ENCODE results near the gene ZNF135.

ZNF135 gene

DNA sequence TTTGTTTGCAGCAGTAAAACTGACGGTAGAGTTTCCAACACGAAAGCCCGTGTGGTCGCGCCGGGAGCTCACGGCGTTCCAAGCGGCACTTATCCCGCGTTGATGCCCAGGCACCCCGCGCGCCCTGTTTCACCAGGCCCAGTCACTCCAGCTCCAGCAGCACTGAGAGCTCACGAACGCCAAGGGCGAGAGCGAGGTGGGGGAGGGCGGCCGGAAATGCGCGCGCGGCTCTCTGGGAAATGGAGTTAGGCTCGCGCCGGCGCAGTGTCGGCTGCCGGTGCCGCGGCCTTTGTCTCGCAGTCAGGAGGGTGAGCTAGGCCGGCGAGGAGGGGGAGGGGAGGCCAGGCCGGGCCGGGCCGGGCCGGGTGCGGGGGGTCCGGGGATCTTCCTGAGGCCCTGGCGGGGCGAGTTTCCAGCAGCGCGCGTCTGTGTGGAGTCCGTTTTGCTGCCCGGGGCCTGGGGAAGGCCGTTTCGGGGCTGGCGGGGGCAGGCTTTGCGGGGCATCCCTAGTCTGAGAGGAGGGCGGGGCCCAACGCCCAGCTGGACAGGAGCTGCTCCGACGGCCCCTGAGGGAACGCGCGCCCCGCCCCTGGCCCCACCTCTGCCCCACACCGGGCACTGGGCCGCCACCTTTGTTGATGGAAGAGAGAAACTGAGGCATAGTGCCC, at the start of gene ZNF135:
ZNF135 (plus strand) TSS at position 280 of the 668 bp plus-strand sequence. CDS start 721 bp downstream, outside the sequence.
- peak; percentile 11 for DNase-seq

- no peak for DNase-seq
Measured at GRCh38 chr19:58009301-58009665, 49.8 kb upstream of the ZNF135 start.

DNA sequence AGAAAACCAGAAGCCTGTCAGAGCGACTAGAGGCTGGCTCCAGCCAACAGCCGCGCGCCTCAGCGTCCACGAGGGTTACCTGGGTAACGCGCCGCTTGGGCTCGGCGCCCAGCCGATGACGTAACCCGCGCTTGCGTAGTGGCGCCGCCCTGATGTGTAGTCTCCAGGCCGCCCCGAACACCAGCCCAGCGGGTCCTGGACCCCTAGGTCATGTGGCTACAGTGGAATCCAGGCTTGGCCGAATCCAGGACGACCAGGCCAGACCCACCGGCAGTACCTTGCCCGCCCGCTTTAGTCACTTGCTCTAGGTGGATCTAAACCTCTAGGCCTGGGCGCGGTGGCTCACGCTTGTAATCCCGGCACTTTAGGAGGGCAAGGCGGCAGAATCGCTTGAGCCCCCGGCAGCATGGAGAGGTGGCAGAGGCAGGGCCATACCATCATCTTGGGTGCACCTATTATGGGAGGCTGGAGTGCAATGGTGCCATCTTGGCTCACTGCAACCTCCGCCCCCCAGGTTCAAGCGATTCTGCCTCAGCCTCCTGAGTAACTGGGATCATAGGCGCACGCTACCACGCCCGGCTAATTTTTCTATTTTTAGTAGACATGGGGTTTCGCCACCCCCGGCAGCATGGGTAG, 49.3 kb upstream of the ZNF135 start:
- peak; percentile 56 for DNase-seq

DNA sequence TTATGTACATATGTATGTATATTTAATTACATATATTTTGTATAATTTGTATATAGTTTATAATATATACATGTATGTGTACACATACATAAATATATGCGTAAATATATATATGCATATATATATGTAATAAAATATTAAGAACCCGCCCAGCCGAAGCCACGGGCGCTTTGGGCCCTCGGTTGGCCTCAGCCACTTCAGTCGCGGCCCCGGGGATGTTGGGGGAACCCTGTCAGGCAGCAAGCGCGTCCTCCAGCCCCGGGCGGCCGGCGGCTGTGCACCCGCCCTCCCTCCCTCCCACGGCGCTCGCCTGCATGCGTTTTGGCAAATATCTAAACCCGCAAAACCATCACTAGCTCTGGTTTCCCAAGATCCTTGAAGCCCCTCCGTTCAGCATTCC, 48.6 kb upstream of the ZNF135 start:
- DNase-seq, result no peak

- DNase-seq, result no peak
Measured at GRCh38 chr19:58014141-58014540, 44.9 kb upstream of the ZNF135 start.

DNA sequence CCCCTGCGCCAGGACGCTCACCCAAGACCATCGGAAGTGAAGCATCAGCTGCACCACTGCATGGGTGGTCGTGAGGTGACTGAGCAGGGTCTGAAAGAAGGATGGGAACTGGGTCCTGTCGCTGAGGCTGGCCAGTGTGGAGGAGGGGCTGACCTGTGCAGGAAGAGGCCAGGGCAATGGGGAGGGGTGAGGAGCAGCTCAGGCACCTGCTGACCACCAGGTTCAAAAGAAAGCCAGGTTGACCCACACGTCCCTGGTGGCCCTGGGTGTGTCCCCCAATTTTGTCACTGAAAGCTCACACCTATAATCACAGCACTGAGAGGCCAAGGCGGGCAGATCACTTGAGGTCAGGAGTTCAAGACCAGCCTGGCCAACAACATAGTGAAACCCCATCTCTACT, 39.0 kb upstream of the ZNF135 start:
- DNase-seq, result no peak

DNA sequence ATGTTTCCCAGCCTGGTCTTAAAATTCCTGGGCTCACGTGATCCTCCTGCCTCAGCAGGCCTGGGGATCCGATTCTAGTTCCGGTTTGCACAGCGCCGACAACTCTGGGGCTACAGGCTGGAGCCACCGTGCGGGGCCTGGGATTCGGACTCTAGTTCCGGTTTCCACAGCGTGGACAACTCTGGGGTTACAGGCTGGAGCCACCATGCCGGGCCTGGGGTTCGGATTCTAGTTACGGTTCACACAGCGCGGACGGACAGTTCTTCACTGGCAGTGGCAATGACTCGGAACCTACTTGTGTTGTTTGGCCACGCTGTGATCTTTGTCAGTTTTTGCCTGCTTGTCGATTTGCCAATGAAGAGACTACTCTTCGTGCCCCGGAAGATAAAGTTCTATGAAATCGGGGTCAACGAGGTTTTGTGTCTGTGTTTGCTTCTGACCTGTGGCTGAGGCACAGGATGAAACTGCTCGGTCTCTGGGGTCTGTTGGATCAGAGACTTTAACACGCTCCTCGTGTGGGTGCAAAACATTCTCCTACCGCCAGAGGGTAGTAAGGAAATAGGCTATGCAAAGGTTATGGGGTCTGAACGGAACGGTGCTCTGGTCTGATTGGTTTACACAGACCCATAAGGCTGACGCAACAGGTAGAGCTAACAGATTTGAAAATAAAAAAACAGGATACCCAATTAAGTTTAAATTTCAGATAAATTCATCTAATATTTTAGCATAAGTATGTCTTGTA, 37.4 kb upstream of the ZNF135 start:
- DNase-seq, result peak; percentile 16

DNA sequence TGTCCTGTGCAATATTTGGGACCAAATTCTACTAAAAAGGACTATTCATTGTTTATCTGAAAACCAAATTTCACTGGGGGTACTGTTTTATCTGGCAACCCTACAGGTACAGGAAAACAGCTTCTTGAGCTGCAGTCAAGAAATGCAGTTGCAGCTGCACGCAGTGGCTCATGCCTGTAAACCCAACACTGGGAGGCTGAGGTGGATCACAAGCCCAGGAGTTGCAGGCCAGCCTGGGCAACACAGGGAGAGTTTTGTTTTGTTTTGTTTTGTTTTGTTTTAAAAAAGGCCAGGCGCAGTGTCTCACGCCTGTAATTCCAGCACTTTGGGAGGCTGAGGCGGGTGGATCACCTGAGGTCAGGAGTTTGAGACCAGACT, 36.8 kb upstream of the ZNF135 start:
- no peak for DNase-seq

DNA sequence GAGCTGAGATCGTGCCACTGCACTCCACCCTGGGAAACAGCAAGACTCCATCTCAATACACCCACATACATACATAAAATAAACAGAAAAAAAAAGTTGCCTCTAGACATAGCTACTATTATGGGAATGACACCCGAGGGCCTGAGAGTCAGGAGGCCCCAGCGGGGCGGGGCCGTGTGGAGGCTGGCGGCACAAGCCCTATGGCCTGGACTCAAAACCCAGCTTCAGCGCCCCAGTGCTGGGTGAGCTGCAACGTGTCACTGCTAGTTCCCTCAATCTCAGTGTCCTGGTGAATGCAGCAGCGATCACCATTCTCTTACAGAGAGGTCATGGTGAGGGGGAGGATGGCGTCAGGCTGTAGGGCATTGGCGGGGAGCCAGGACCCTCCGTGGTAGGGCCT, 34.4 kb upstream of the ZNF135 start:
- DNase-seq, result no peak

DNA sequence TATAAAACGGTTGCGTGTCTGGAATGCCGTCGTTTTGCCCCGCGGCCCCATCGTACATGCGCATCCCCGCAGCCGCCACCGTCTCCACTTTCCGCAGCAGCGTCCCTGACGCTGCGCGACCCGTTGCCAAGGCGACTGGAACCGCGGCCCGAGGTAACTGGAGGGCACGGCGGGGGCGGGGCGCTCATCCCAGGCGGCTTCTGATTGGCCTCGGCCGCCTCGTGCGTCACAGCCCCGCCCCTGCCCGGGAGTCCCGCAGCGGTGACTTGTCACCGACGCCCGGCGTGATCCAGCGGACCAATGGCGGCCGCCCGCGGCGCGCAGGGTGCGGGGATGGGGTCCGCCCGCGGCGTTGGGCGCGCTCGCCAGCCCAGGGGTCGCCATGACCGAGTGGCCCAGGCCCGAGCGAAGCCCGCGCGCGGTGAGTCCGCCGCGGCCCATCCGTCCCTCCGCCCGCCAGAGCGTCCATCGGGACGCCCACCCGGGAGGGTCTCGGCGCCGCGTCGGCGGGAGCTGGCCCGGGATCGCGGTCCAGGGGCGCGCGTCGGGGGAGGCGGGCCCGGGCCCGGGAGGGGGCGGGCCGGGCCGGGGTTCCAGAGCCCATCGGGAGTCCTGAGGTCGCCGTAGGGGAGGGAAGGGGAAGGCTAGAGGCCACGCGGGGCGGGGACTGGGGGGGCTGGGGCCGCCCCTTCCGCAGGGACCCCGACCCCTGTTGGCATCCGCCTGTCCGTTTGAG, 25.2 kb upstream of the ZNF135 start, which contains the start of gene ZSCAN1:
ZSCAN1 (plus strand) TSS at position 285 of the 736 bp plus-strand sequence. CDS start 3,812 bp downstream, outside the sequence.
- peak; percentile 4 for DNase-seq

GRCh38 chr19:58034477-58034793, 24.6 kb upstream of the ZNF135 start:
- no peak for DNase-seq

DNA sequence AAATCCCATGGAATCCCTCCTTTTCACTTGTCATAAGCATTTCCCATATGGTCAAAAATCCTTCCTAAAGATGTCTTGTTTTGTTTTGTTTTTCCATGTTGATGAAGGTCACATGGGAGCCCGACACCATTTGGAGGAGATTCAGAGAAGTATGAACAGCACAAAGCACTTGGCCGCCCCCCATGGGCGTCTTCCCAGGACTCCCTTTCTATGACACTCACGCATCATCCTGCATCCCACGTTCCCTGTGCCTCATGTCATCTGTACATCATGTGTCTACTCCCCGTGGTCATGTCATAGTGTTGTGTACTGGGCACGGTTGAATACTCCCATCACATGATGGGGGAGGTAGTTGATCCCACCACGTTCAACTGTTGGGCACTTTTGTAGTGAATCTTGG, 23.2 kb upstream of the ZNF135 start:
- no peak for DNase-seq

DNA sequence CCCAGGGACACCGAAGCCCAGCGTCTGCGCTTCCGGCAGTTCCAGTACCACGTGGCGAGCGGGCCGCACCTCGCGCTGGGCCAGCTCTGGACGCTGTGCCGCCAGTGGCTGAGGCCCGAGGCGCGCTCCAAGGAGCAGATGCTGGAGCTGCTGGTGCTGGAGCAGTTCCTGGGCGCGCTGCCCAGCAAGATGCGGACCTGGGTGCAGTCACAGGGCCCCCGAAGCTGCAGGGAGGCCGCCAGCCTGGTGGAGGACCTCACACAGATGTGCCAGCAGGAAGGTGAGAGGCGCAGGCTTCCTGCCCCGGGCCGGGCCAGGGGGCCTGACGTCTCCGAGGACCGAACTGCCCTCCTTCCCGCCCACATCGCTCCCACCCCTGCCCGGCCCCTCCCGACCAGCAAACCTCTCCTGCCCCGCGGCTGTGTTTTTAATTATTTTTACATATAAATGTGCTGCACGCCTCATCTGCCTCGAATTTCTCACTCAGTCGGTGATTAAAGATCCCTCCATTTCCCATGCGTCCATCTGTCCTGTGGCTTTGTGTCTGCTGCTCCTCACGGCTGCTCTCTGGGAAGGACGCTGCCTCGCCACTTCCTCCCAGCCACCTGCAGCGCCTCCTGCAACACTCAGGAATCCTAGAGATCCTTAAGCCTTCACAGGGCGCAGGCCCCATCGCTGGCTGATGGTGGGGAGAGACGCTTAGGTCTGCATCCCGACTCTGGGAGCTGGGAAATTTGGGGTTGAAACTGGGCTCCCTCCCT, 21.0 kb upstream of the ZNF135 start:
- DNase-seq, result no peak

- no peak for DNase-seq
Measured at GRCh38 chr19:58038688-58039204, 20.3 kb upstream of the ZNF135 start.

GRCh38 chr19:58040751-58041525, 18.1 kb upstream of the ZNF135 start:
- DNase-seq, result no peak

DNA sequence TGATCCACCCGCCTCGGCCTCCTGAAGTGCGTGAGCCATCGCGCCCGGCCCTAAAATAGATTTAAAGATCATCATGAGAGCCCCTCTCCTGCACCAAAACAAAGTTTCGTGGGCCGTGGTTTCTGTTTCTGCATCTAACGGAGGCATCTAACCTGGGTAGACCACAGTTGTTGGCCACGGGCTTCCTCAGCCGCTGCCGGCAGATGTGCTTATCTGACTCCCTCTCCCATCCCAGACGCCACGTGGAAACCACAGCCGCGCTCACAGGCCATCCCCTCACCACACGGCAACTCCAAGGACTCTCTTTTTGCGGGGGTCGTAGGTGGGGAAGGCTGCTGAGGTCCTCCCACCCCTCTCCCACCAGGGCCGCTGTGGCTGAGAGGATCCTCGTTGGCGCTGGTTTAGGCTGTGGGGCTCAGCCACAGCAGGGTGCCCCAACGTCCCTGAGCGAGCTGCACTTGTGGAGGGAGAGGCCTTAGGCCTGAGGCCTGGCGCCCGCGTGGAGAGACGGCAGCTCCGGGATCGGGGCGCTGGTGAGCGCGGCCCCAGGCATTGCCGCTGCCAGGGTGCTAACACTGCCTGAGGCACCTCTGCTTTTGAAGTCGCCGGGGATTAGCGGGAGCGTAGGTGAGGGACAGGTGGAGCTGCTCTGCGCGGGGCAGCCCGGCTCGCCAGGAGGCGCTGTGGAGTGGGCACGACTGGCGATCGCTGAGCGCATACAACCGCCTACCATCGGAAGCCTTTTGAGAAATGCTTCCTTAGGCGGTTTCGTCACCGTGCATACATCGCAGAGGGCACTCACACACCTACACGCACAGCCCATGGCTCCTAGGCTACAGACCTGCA, 16.4 kb upstream of the ZNF135 start:
- no peak for DNase-seq

GRCh38 chr19:58044391-58044790, 14.7 kb upstream of the ZNF135 start:
- no peak for DNase-seq

- no peak for DNase-seq
Measured at GRCh38 chr19:58044886-58045285, 14.2 kb upstream of the ZNF135 start.

GRCh38 chr19:58045411-58046050, 13.6 kb upstream of the ZNF135 start:
- DNase-seq, result no peak

- no peak for DNase-seq
Measured at GRCh38 chr19:58046856-58047255, 12.2 kb upstream of the ZNF135 start.
